Measurements from ENCODE around the gene C1orf116. TPM values are rescaled to one million over a fixed set of nuclear protein-coding genes. Genes with fewer than 3 reads are reported as not detected.

The C1orf116 gene
- polyA plus RNA-seq, 1 of the 3 experiments (the other 2 are of a cell fraction), result 0.02 TPM

DNA sequence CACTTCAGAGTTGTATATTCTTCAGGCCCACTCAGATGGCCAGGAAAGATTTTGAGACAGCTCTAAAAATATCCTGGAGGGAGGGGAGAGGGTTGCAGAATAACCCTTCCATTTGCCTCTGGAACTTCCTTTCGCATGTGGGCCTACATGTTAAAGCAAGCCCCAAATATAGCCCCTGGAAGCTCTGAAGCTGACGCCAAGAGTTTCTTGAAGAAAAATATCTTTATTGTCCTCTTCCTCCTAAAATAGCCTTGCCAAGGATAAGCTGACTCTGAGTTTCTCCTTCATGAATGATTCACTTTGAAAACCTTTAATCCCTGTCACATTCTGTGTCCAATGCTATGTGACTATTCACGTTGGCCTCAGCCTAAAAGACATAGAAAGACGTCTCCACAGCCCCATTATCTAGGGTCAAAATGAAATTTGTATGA is 6.4 kb downstream of the C1orf116 start:
- 52% methylated on average over 4 of the region's 4 CpGs for WGBS (ENCODE audit: low lambda C conversion rate)
- H3K9ac ChIP-seq, result 0 out of 2 replicates have a peak overlapping the region, but pooled peaks have one; percentile 10
- no peaks in the 10 kb centered on the region for H3K9me2 ChIP-seq
- no peak overlapping the region for H3K4me3 ChIP-seq (ENCODE audit: low read depth in 2 of 2, low read length in 1 of 2)
- H3F3A ChIP-seq (replicated peaks; ENCODE audit: insufficient read depth), result peaks cover 17% of the 10 kb centered on the region
- no peak for TF ChIP-seq TAF1 (IDR thresholded peaks at IDR 0.05; ENCODE audit: borderline replicate concordance, low read depth, low read length)
- TF ChIP-seq EZH2phosphoT487 (IDR thresholded peaks at IDR 0.05; ENCODE audit: borderline replicate concordance, low read depth), result no peak
- no peak for TF ChIP-seq TCF12 (IDR thresholded peaks at IDR 0.05)
- TF ChIP-seq SMC3 (IDR thresholded peaks at IDR 0.05; ENCODE audit: low read depth, low read length), result no peak
- TF ChIP-seq CHD2 (IDR thresholded peaks at IDR 0.05; ENCODE audit: low read length, partially characterized antibody), result no peak
- TF ChIP-seq, protein P1, sequence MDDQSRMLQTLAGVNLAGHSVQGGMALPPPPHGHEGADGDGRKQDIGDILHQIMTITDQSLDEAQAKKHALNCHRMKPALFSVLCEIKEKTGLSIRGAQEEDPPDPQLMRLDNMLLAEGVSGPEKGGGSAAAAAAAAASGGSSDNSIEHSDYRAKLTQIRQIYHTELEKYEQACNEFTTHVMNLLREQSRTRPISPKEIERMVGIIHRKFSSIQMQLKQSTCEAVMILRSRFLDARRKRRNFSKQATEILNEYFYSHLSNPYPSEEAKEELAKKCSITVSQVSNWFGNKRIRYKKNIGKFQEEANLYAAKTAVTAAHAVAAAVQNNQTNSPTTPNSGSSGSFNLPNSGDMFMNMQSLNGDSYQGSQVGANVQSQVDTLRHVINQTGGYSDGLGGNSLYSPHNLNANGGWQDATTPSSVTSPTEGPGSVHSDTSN (IDR thresholded peaks at IDR 0.05), result no peak
- TF ChIP-seq FOSL2 (IDR thresholded peaks at IDR 0.05; ENCODE audit: borderline replicate concordance, low read depth), result no peak
- TF ChIP-seq, protein P2, sequence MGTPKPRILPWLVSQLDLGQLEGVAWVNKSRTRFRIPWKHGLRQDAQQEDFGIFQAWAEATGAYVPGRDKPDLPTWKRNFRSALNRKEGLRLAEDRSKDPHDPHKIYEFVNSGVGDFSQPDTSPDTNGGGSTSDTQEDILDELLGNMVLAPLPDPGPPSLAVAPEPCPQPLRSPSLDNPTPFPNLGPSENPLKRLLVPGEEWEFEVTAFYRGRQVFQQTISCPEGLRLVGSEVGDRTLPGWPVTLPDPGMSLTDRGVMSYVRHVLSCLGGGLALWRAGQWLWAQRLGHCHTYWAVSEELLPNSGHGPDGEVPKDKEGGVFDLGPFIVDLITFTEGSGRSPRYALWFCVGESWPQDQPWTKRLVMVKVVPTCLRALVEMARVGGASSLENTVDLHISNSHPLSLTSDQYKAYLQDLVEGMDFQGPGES (IDR thresholded peaks at IDR 0.05; ENCODE audit: low read depth, low read length), result no peak
- TF ChIP-seq RFX5 (IDR thresholded peaks at IDR 0.05; ENCODE audit: low read length), result no peak
- no peak for TF ChIP-seq RAD21 (IDR thresholded peaks at IDR 0.05; ENCODE audit: low read length)
- ChIA-PET CTCF (interaction anchor here (1.5 to 1.6 kb wide), 2 partner anchors 27 to 58 kb away, joined by 3 to 4 read pairs; partner anchors contain the start of gene PFKFB2), POLR2A (no interaction called here)
- no peak for DNase-seq
- H3K79me2 ChIP-seq (ENCODE audit: insufficient read depth), result no peaks in the 10 kb centered on the region
- H3K27ac ChIP-seq (ENCODE audit: low read depth in 2 of 2, low read length in 1 of 2), result peak overlapping the region; percentile 72 to 91
- H2AFZ ChIP-seq (ENCODE audit: low read depth), result no peak overlapping the region
- H3K4me2 ChIP-seq, result peak overlapping the region; percentile 53
- H3K36me3 ChIP-seq (replicated peaks in 1 of 2; ENCODE audit: control insufficient read depth in 1 of 2, insufficient read depth in 2 of 2, low read length in 1 of 2), result no peaks in the 10 kb centered on the region
- no peaks in the 10 kb centered on the region for H3K27me3 ChIP-seq (ENCODE audit: insufficient read depth)
- peaks cover 8 to 39% of the 10 kb centered on the region in 2 experiments for H3K4me1 ChIP-seq (ENCODE audit: control insufficient read depth in 1 of 2, insufficient read depth in 2 of 2, low read depth in 1 of 2, low read length in 1 of 2)
- H4K20me1 ChIP-seq (ENCODE audit: insufficient read depth), result no peaks in the 10 kb centered on the region
- H3K9me3 ChIP-seq, result no peaks in the 10 kb centered on the region

DNA sequence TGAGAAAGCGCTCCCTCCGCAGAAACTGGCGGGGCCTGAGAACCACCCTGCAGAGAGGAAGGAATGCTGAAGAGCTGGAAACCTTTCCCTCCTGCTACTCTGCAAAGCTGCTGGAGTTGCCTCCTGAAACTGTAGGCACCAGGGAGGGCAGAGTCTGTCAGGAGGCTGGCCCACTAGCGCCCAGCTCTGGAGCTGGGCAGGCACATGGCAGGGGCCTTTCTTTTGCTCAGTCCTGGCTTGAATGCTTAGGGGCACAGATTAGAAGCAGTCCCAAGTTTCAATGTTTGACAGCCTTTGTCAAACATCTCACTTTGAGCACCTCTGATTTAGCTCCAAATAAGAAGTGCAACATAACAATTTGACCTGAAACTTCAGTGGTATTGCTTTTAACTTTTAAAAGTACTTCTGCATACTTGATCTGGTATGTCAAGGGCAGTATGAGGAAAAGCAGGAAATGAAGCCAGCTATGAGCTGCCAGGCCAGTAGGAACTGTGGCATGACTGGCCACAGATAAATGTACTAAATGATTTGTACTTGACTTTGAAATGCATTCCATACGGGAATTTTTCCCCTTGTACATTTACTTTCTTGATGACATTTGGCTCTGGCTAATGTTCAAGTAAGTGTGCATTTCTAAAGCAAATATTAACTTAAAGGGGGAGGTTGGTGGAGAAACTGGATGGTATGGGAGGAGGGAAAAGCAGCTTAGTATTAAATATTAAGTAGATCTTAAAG is 7.2 kb downstream of the C1orf116 start:
- Histone ChIP-seq H3K9me2 (no peaks in the 10 kb centered on the region), H3K79me2 (ENCODE audit: insufficient read depth) (no peaks in the 10 kb centered on the region), H3K4me2 (peak overlapping the region; percentile 53), H3F3A (replicated peaks; ENCODE audit: insufficient read depth) (peaks cover 17% of the 10 kb centered on the region), H3K9me3 (no peaks in the 10 kb centered on the region), H3K36me3 (replicated peaks in 1 of 2; ENCODE audit: control insufficient read depth in 1 of 2, insufficient read depth in 2 of 2, low read length in 1 of 2) (no peaks in the 10 kb centered on the region), H3K4me3 (ENCODE audit: low read depth in 2 of 2, low read length in 1 of 2) (no peak overlapping the region), H3K4me1 (ENCODE audit: control insufficient read depth in 1 of 2, insufficient read depth in 2 of 2, low read depth in 1 of 2, low read length in 1 of 2) (peaks cover 8 to 43% of the 10 kb centered on the region in 2 experiments), H2AFZ (ENCODE audit: low read depth) (peak overlapping the region; percentile 77; the same call in 1 of the 2 replicates), H4K20me1 (ENCODE audit: insufficient read depth) (no peaks in the 10 kb centered on the region), H3K9ac (peak overlapping the region; percentile 10; the same call in 1 of the 2 replicates), H3K27me3 (ENCODE audit: insufficient read depth) (no peaks in the 10 kb centered on the region), H3K27ac (ENCODE audit: low read depth in 2 of 2, low read length in 1 of 2) (peak overlapping the region; percentile 72 to 91)
- CTCF ChIA-PET, result interaction anchor here (0.7 to 1.6 kb wide), 3 partner anchors 21 to 59 kb away, joined by 3 to 4 read pairs (median 3); partner anchors contain the start of gene PFKFB2
- POLR2A ChIA-PET, result no interaction called here
- WGBS (ENCODE audit: low lambda C conversion rate), result 44% methylated on average over 5 of the region's 5 CpGs
- no peak for DNase-seq
- TF ChIP-seq, protein P3, sequence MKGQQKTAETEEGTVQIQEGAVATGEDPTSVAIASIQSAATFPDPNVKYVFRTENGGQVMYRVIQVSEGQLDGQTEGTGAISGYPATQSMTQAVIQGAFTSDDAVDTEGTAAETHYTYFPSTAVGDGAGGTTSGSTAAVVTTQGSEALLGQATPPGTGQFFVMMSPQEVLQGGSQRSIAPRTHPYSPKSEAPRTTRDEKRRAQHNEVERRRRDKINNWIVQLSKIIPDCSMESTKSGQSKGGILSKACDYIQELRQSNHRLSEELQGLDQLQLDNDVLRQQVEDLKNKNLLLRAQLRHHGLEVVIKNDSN (IDR thresholded peaks at IDR 0.05; ENCODE audit: borderline replicate concordance, low read depth), result no peak
- TF ChIP-seq NRF1 (IDR thresholded peaks at IDR 0.05; ENCODE audit: low read depth, low read length) (no peak), POLR2AphosphoS5 (IDR thresholded peaks at IDR 0.05; ENCODE audit: low read depth, low read length) (peak; percentile 51; the same call in 1 of the 2 replicates), FOXM1 (IDR thresholded peaks at IDR 0.05; ENCODE audit: low read depth) (no peak), MEF2A (IDR thresholded peaks at IDR 0.05; ENCODE audit: borderline replicate concordance, low read depth) (no peak), FOXJ3 (CRISPR knock-in tag; IDR thresholded peaks at IDR 0.05) (no peak), YY1 (IDR thresholded peaks at IDR 0.05; ENCODE audit: low read depth) (no peak), TAF1 (IDR thresholded peaks at IDR 0.05; ENCODE audit: borderline replicate concordance, low read depth, low read length) (no peak), TCF12 (IDR thresholded peaks at IDR 0.05) (peak; percentile 90), EZH2phosphoT487 (IDR thresholded peaks at IDR 0.05; ENCODE audit: borderline replicate concordance, low read depth) (no peak), ELF1 (IDR thresholded peaks at IDR 0.05) (peak; percentile 49; the same call in 1 of the 2 replicates), EP300 (IDR thresholded peaks at IDR 0.05; ENCODE audit: borderline replicate concordance in 1 of 2, low read depth in 1 of 2, low read length in 1 of 2) (peak in 1 of 2 experiments; percentile 51; a peak in 1 of 4 replicates), GATA2 (CRISPR knock-in tag; IDR thresholded peaks at IDR 0.05) (no peak)
- TF ChIP-seq, protein P1 (IDR thresholded peaks at IDR 0.05), result peak; percentile 85
- TF ChIP-seq, protein P4, sequence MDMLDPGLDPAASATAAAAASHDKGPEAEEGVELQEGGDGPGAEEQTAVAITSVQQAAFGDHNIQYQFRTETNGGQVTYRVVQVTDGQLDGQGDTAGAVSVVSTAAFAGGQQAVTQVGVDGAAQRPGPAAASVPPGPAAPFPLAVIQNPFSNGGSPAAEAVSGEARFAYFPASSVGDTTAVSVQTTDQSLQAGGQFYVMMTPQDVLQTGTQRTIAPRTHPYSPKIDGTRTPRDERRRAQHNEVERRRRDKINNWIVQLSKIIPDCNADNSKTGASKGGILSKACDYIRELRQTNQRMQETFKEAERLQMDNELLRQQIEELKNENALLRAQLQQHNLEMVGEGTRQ (IDR thresholded peaks at IDR 0.05; ENCODE audit: borderline replicate concordance, low read depth, low read length), result no peak

All from SK-N-SH (cell line).